HG02610 (cell line): ENCODE measurements around the gene XKR8.
"Not testable (repeated sequence)": the region's sequence is repeated elsewhere in the genome, so short reads cannot be mapped to it uniquely, and the experiment has no call there.

Experiments
- ATAC-seq: cut with Tn5 transposase; IDR thresholded peaks from one replicate; pipeline ENCODE4 v1.9.1; 2021; ENCODE audit warnings: mild to moderate bottlenecking, moderate library complexity; ENCODE audit not compliant: unreplicated experiment

Gene XKR8

DNA sequence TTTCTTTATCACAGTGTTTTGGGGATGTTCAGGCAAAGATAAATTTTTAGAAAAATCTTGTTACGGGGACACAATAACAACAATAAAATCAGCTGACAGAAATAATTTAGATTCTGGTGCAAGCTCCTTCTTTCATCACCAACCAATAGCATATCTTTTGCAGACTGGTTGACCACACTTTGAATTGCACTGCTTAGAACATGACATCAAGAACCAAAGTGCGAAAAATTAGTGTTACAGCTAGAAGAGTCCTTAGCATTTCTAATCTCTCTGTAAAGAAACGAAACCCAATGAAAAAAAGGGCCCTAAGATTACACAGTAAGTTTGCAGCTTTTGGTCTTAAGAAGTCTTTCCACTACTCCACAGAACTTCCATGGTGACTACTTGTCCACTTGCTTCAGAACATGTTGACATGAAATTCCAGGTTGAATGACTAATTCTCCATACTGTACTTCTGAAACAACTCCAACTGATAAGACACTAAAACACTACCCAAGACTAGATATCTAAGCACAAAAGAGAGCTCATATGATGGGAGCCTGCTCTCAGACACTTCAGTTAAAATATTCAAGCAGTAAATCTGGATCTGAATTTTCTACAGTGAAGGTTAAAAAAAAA, 31.3 kb downstream of the XKR8 start:
- ATAC-seq, result no peak

DNA sequence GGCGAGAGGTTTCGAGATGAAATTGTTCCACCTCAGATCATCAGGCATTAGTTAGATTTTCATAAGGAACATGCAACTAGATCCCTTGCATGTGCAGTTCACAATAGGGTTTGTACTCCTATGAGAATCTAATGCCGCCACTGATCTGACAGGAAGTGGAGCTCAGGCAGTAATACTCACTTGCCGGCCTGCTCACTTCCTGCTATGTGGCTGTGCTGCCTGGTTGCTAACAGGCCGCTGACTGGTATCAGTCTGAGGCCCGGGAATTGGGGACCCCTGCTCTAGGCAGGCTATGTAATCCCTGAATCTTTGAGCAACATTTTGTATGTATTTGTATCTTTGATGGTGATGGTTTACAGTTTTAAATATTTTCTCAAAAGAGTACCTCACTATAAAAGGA, 32.5 kb downstream of the XKR8 start:
- no peak for ATAC-seq

DNA sequence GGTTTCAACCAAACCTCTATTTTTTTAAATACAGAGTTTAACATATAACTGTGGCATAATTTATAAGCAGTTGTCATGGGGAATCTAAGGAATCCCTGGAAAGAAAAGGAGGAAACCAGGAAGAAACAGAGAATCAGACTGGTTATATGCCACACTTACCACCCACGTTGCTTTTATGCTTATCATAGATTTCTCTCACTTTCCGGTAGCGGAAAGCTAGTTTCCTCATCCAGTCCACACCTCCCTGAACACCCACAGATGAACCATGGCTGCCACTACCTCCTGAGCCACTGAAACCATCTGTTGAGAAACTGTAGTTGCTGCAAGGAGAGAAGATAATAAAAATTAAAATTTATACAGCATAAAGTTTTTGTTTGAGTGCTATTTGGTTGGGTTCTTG, 33.5 kb downstream of the XKR8 start:
- ATAC-seq, result no peak

DNA sequence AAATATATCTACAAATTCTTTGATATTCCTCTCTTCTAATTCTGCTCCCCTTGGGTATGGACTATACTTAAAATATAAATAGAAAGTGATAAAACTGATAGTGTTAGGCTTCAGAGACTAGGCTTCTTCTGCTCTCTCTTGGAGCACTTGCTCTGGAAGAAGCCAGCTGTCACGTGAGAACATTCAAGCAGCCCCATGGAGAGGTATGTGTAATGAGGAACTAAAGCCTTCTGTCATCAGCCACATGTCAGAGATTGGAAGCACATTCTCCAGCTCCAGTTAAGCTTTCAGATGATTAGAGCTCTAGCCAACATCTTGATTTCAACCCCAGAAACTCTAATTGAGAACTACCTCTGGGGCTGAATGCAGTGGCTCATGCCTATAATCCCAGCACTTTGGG, 34.3 kb downstream of the XKR8 start:
- no peak for ATAC-seq

DNA sequence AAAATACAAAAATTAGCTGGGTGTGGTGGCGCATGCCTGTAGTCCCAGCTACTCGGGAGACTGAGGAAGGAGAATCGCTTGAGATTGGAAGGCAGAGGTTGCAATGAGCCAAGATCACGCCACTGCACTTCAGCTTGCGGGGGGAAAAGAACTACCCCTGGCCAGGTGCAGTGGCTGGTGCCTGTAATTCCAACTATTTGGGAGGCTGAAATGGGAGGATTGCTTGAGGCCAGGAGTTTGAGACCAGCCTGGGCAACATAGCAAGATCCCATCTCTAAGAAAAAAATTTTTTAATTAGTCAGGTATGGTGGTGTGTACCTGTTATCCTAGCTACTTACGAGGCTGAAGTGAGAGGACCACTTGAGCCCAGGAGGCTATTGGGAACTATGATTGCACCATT, 34.8 kb downstream of the XKR8 start:
- not testable (repeated sequence) for ATAC-seq

DNA sequence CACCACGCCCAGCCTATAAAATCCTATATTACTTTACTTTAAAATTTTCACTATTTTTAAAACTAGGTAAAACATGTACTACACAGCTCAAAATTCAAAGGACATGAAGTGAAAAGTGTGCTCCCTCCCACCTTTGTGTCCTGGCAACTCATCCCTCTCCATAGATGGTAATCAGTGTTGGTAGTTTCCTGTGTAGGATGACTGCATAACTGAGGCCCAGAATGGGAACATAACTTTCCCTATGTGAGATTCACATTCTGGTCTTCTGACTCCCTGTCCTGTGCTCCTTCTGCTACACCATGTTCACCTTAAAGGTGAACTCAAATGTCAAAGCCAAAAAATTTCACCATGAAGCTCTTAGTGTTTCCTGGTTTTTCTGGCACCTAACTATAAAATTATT, 39.3 kb downstream of the XKR8 start:
- no peak for ATAC-seq

DNA sequence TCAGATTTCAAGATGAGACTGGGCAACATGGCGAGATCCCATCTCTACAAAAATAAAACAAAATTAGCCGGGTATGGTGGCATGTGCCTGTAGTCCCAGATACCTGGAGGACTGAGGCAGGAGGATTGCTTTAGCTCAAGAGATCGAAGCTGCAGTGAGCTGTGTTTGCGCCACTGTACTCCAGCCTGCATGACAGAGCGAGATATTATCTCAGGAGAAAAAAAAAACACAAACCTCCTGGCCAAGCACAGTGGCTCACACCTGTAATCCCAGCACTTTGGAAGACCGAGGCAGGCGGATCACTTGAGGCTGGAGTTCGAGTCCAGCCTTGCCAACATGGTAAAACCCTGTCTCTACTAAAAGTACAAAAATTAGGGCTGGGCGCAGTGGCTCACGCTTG, 42.8 kb downstream of the XKR8 start:
- no peak for ATAC-seq

DNA sequence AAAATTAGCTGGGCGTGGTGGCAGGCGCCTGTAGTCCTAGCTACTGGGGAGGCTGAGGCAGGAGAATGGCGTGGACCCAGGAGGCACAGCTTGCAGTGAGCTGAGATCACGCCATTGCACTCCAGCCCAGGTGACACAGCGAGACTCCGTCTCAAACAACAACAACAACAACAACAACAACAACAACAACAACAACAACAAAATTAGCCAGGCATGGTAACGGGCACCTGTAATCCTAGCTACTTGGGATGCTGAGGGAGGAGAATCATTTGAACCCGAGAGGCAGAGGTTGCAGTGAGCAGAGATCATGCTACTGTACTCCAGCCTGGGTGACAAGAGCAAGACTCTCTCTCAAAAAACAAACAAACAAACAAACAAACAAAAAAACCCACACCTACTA, 43.3 kb downstream of the XKR8 start:
- not testable (repeated sequence) for ATAC-seq

DNA sequence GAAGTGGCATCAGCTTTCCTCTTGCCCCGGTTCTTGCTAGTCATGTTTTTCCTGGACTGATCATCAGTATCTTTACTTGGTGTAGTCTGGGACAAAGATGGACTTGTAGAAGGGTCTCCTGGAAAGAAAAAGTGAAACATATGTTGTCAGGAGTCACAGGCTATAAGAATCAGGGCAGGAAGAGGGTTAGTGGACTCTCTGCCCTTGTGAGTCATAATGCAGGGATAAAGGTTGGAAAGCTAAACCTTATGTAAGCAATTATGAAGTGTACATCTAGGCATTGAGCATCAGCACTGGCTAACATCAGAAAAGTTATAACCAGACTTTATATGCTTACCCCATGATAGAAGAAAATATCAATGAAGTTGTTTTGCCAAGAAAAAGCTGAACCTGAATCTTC, 51.2 kb downstream of the XKR8 start:
- no peak for ATAC-seq
